SW480 (cell line): ENCODE results near the gene ANO9.
"Not testable (repeated sequence)": the region's sequence is repeated elsewhere in the genome, so short reads cannot be mapped to it uniquely, and the experiment has no call there.

ENCODE experiments used
- DNase-seq: peaks from one replicate; pipeline ENCODE4 v3.0.0-alpha.2; 2016; ENCODE audit warnings: low spot score

ANO9 gene

GRCh38 chr11:403021-403760 is 38.6 kb downstream of the ANO9 start:
- no peak for DNase-seq

GRCh38 chr11:401196-401595 is 40.6 kb downstream of the ANO9 start:
- DNase-seq, result not testable (repeated sequence)

- no peak for DNase-seq
These were observed 41.5 kb downstream of the ANO9 start for GRCh38 chr11:400241-400689.

- no peak for DNase-seq
These were observed 42.0 kb downstream of the ANO9 start for GRCh38 chr11:399731-400211.

- DNase-seq, result no peak
These were observed 43.0 kb downstream of the ANO9 start for GRCh38 chr11:398826-399225.

- DNase-seq, result no peak
These were observed 44.8 kb downstream of the ANO9 start for GRCh38 chr11:396948-397548.

- no peak for DNase-seq
These were observed 45.3 kb downstream of the ANO9 start for GRCh38 chr11:396511-396947.

- no peak for DNase-seq
These were observed 45.9 kb downstream of the ANO9 start for GRCh38 chr11:395866-396265.

- no peak for DNase-seq
These were observed 46.8 kb downstream of the ANO9 start for GRCh38 chr11:394858-395655.

GRCh38 chr11:394034-394857 is 47.6 kb downstream of the ANO9 start, which contains the start of gene PKP3:
Gene PKP3, plus strand, starts transcription at chr11:394209. Its CDS starts 84 bp downstream, at chr11:394293.
- DNase-seq, result peak; percentile 91

- DNase-seq, result peak; percentile 76
These were observed 48.4 kb downstream of the ANO9 start for GRCh38 chr11:393219-394033.

GRCh38 chr11:392102-392777 is 49.6 kb downstream of the ANO9 start:
- DNase-seq, result no peak

- no peak for DNase-seq
These were observed 50.4 kb downstream of the ANO9 start for GRCh38 chr11:391117-392017.

- no peak for DNase-seq
These were observed 51.6 kb downstream of the ANO9 start for GRCh38 chr11:390175-390574.

GRCh38 chr11:389369-389768 is 52.4 kb downstream of the ANO9 start:
- not testable (repeated sequence) for DNase-seq

GRCh38 chr11:387193-387793 is 54.5 kb downstream of the ANO9 start:
- no peak for DNase-seq

GRCh38 chr11:386483-386882 is 55.3 kb downstream of the ANO9 start:
- no peak for DNase-seq

GRCh38 chr11:385594-386351 is 56.0 kb downstream of the ANO9 start:
- no peak for DNase-seq
